Activated T-helper 1 cell treated with anti-CD3 and anti-CD28 coated beads, Interleukin-2, amount 50 U/mL, for 16 hours (primary cell): ENCODE results near the gene KRTAP6-3.

Experiments used
- DNase-seq, 2 donors: peaks; one replicate each; pipeline ENCODE4 v3.0.0-alpha.2; 2020; ENCODE audit warnings: low read depth in 1 of 2, low spot score in 1 of 2

KRTAP6-3 gene

GRCh38 chr21:30592140-30592539 lies at the start of gene KRTAP6-3:
Gene KRTAP6-3, plus strand, starts transcription at chr21:30592440. Its CDS starts 6 bp downstream, at chr21:30592446.
- no peak for DNase-seq

- DNase-seq = no peak
These were observed 39.5 kb upstream of the KRTAP6-3 start for GRCh38 chr21:30552782-30553181.

GRCh38 chr21:30555095-30555494 lies 37.1 kb upstream of the KRTAP6-3 start:
- DNase-seq = no peak

- DNase-seq = no peak
These were observed 30.9 kb upstream of the KRTAP6-3 start, which contains the start of gene KRTAP19-7 for GRCh38 chr21:30561264-30561895. Gene KRTAP19-7, minus strand, starts transcription at chr21:30561314. Its CDS starts 25 bp downstream, at chr21:30561289.

- no peak for DNase-seq
These were observed 30.3 kb upstream of the KRTAP6-3 start for GRCh38 chr21:30561957-30562356.

GRCh38 chr21:30563072-30563471 lies 29.2 kb upstream of the KRTAP6-3 start:
- no peak for DNase-seq

GRCh38 chr21:30563630-30564029 lies 28.6 kb upstream of the KRTAP6-3 start:
- DNase-seq = no peak

- no peak for DNase-seq
These were observed 24.6 kb upstream of the KRTAP6-3 start for GRCh38 chr21:30567617-30568016.

- DNase-seq = no peak
These were observed 14.5 kb upstream of the KRTAP6-3 start for GRCh38 chr21:30577766-30578165.

- DNase-seq = no peak
These were observed 12.9 kb upstream of the KRTAP6-3 start for GRCh38 chr21:30579346-30579745.

GRCh38 chr21:30580132-30580531 lies 12.1 kb upstream of the KRTAP6-3 start:
- DNase-seq = no peak

GRCh38 chr21:30582870-30583269 lies 9.4 kb upstream of the KRTAP6-3 start:
- DNase-seq = no peak

- no peak for DNase-seq
These were observed 1.9 kb upstream of the KRTAP6-3 start, which contains the start of gene KRTAP22-2 for GRCh38 chr21:30590297-30590696. Gene KRTAP22-2, minus strand, starts transcription at chr21:30590397.

- DNase-seq = no peak
These were observed 6.6 kb downstream of the KRTAP6-3 start, which contains the start of gene KRTAP6-2 for GRCh38 chr21:30598802-30599201. Gene KRTAP6-2, minus strand, starts transcription at chr21:30598902. Its CDS starts 28 bp downstream, at chr21:30598874.

- DNase-seq = no peak
These were observed 8.5 kb downstream of the KRTAP6-3 start, which contains the start of gene KRTAP22-1 for GRCh38 chr21:30600787-30601186. Gene KRTAP22-1, plus strand, starts transcription at chr21:30601087.

- DNase-seq = no peak
These were observed 13.7 kb downstream of the KRTAP6-3 start for GRCh38 chr21:30605968-30606367.

- DNase-seq = no peak
These were observed 19.9 kb downstream of the KRTAP6-3 start for GRCh38 chr21:30612132-30612531.

- no peak for DNase-seq
These were observed 21.6 kb downstream of the KRTAP6-3 start, which contains the start of gene KRTAP6-1 for GRCh38 chr21:30613836-30614235. Gene KRTAP6-1, minus strand, starts transcription at chr21:30613930. Its CDS starts 26 bp downstream, at chr21:30613904.

- DNase-seq = no peak
These were observed 23.0 kb downstream of the KRTAP6-3 start for GRCh38 chr21:30615199-30615598.

- DNase-seq = no peak
These were observed 23.9 kb downstream of the KRTAP6-3 start, which contains the start of gene KRTAP20-1 for GRCh38 chr21:30616125-30616524. Gene KRTAP20-1, plus strand, starts transcription at chr21:30616425. Its CDS starts 30 bp downstream, at chr21:30616455.

- no peak for DNase-seq
These were observed 27.8 kb downstream of the KRTAP6-3 start for GRCh38 chr21:30620080-30620479.

- no peak for DNase-seq
These were observed 28.3 kb downstream of the KRTAP6-3 start, which contains the start of gene KRTAP20-4 for GRCh38 chr21:30620522-30620921. Gene KRTAP20-4, plus strand, starts transcription at chr21:30620627.

GRCh38 chr21:30623362-30623761 lies 31.1 kb downstream of the KRTAP6-3 start:
- DNase-seq = no peak
